PC-3 (cell line): ENCODE data around the gene MS4A4A. TPM values are rescaled to one million over a fixed set of nuclear protein-coding genes. Genes with fewer than 3 reads are reported as not detected.

Experiments
- ATAC-seq: fragments of 200-7000 bp; cut with Tn5 transposase; 2 replicates; pipeline ENCODE4 v1.9.1; 2020; ENCODE audit warnings: mild to moderate bottlenecking, moderate library complexity
- BruUV-seq: library from RNA; stranded (reverse); fragments of 400-500 nt; replicated peaks from 2 replicates; lab custom pipeline; 2021; lab: Mats Ljungman, UMichigan
- CTCF ChIA-PET: fragments of 300-600 bp; sonication (Branson Sonifier 250); formaldehyde crosslinking; loops from one replicate; lab custom pipeline; 2022; ENCODE audit warnings: antibody characterized with exemption; lab: Charles Lee
- POLR2A ChIA-PET: fragments of 300-600 bp; sonication (Branson Sonifier 250); formaldehyde crosslinking; loops from one replicate; lab custom pipeline; 2022; ENCODE audit warnings: antibody characterized with exemption; ENCODE audit not compliant: unreplicated experiment; lab: Charles Lee
- DNase-seq: peaks from one replicate; pipeline ENCODE4 v3.0.0-alpha.2; 2015
- H2AFZ ChIP-seq: fragments of 300-600 bp; sonication (generic); 2 replicates; pipeline ENCODE4 v1.6.0; 2016; ENCODE audit warnings: antibody characterized with exemption, low read length
- H3F3A ChIP-seq: fragments of 300-600 bp; sonication (generic); one replicate; pipeline ENCODE4 v1.6.0; 2017; ENCODE audit warnings: antibody characterized with exemption, low read length, control low read depth, mild to moderate bottlenecking; ENCODE audit not compliant: unreplicated experiment
- H3K27ac ChIP-seq: fragments of 300-600 bp; sonication (generic); 2 replicates; pipeline ENCODE4 v1.5.1; 2016; ENCODE audit warnings: mild to moderate bottlenecking, low read length
- H3K27me3 ChIP-seq: fragments of 300-600 bp; sonication (generic); 2 replicates; pipeline ENCODE4 v1.6.1; 2016; ENCODE audit warnings: low read length, mixed read lengths
- H3K36me3 ChIP-seq: fragments of 300-600 bp; sonication (generic); 2 replicates; pipeline ENCODE4 v1.6.1; 2016; ENCODE audit warnings: low read depth, mixed run types, low read length, mixed read lengths
- H3K4me1 ChIP-seq: fragments of 300-600 bp; sonication (generic); 2 replicates; pipeline ENCODE4 v1.5.1; 2016; ENCODE audit warnings: low read length; ENCODE audit not compliant: insufficient read depth
- H3K4me2 ChIP-seq: fragments of 300-600 bp; sonication (generic); 2 replicates; pipeline ENCODE4 v1.6.0; 2016; ENCODE audit warnings: low read length
- H3K4me3 ChIP-seq: fragments of 300-600 bp; sonication (generic); 2 replicates; pipeline ENCODE4 v1.5.1; 2016; ENCODE audit warnings: mild to moderate bottlenecking, low read length, mixed read lengths
- H3K79me2 ChIP-seq: fragments of 300-600 bp; sonication (generic); 2 replicates; pipeline ENCODE4 v1.6.1; 2017; ENCODE audit warnings: low read length, mixed read lengths
- H3K9ac ChIP-seq: fragments of 300-600 bp; sonication (generic); 2 replicates; pipeline ENCODE4 v1.6.0; 2016; ENCODE audit warnings: mild to moderate bottlenecking, low read length
- H3K9me2 ChIP-seq: fragments of 300-600 bp; sonication (generic); replicated peaks from 2 replicates; pipeline ENCODE4 v1.6.1; 2016; ENCODE audit warnings: mixed run types, low read length, mixed read lengths
- H3K9me3 ChIP-seq: fragments of 300-600 bp; sonication (generic); 2 replicates; pipeline ENCODE4 v1.6.1; 2016; ENCODE audit warnings: low read length, mixed read lengths
- H4K20me1 ChIP-seq: fragments of 300-600 bp; sonication (generic); 2 replicates; pipeline ENCODE4 v1.6.1; 2016; ENCODE audit warnings: low read length, mixed read lengths
- CTCF ChIP-seq: fragments of 300-600 bp; sonication (generic); conservative IDR thresholded peaks from 2 replicates; pipeline ENCODE4 v1.5.1; 2017; ENCODE audit warnings: antibody characterized with exemption, low read depth, mild to moderate bottlenecking, low read length
- EZH2 ChIP-seq: fragments of 300-600 bp; sonication (generic); IDR thresholded peaks from one replicate; pipeline ENCODE4 v1.6.1; 2017; ENCODE audit warnings: antibody characterized with exemption, mild to moderate bottlenecking, low read length; ENCODE audit not compliant: unreplicated experiment
- EZH2phosphoT487 ChIP-seq: fragments of 300-600 bp; sonication (generic); IDR thresholded peaks from 2 replicates; pipeline ENCODE4 v1.6.1; 2018; ENCODE audit warnings: mild to moderate bottlenecking, antibody characterized with exemption, low read length, borderline replicate concordance
- intact Hi-C: fragments of 100-400 bp; cut with micrococcal nuclease; formaldehyde crosslinking; loops from 2 replicates; pipeline ENCODE4 v1.9.0; 2023
- total RNA-seq: library from RNA; depleted of rRNA; stranded (reverse); fragments of >200 nt; gene quantifications from 2 replicates; pipeline ENCODE4 v1.2.3, GENCODE V29; 2014

Gene MS4A4A
- total RNA-seq, 1 experiment from 2014 or later: not detected

GRCh38 chr11:60316317-60316716 is 35.9 kb downstream of the MS4A4A start:
- Histone ChIP-seq H3F3A (no peaks in the 10 kb centered on the region), H3K27ac (no peak overlapping the region), H3K9me2 (no peaks in the 10 kb centered on the region), H3K9me3 (no peaks in the 10 kb centered on the region; the same call in 1 of the 2 replicates), H3K9ac (no peak overlapping the region), H3K4me3 (no peak overlapping the region), H4K20me1 (no peaks in the 10 kb centered on the region), H3K4me2 (no peak overlapping the region), H3K27me3 (peaks cover 23% of the 10 kb centered on the region; the same call in 1 of the 2 replicates), H3K4me1 (no peaks in the 10 kb centered on the region), H3K79me2 (no peaks in the 10 kb centered on the region), H2AFZ (no peak overlapping the region), H3K36me3 (no peaks in the 10 kb centered on the region)
- TF ChIP-seq EZH2 (no peak), EZH2phosphoT487 (no peak), CTCF (no peak)
- DNase-seq: no peak
- no peak for ATAC-seq
- ChIA-PET CTCF (no interaction called here), POLR2A (no interaction called here)
- intact Hi-C loops: no loop called here
- BruUV-seq: no TSS peak

- H3K27me3 ChIP-seq: peaks cover 18% of the 10 kb centered on the region; the same call in 1 of the 2 replicates
- H3K4me3 ChIP-seq: no peak overlapping the region
- ATAC-seq: no peak
- no peak overlapping the region for H3K27ac ChIP-seq
- H3K79me2 ChIP-seq: no peaks in the 10 kb centered on the region
- H3K9me2 ChIP-seq: no peaks in the 10 kb centered on the region
- ChIA-PET POLR2A (no interaction called here), CTCF (no interaction called here)
- no peak overlapping the region for H3K9ac ChIP-seq
- DNase-seq: no peak
- no peaks in the 10 kb centered on the region for H3K36me3 ChIP-seq
- no TSS peak for BruUV-seq
- no peaks in the 10 kb centered on the region for H3K4me1 ChIP-seq
- H3F3A ChIP-seq: no peaks in the 10 kb centered on the region
- no peak overlapping the region for H3K4me2 ChIP-seq
- H4K20me1 ChIP-seq: no peaks in the 10 kb centered on the region
- H2AFZ ChIP-seq: no peak overlapping the region
- intact Hi-C loops: no loop called here
- no peak for TF ChIP-seq EZH2phosphoT487
- TF ChIP-seq EZH2: no peak
- TF ChIP-seq CTCF: no peak
- no peaks in the 10 kb centered on the region; the same call in 1 of the 2 replicates for H3K9me3 ChIP-seq
Observed at GRCh38 chr11:60318726-60319125, 38.3 kb downstream of the MS4A4A start.

GRCh38 chr11:60321051-60321450 is 40.6 kb downstream of the MS4A4A start:
- H3K27me3 ChIP-seq: peaks cover 17% of the 10 kb centered on the region; the same call in 1 of the 2 replicates
- no peak overlapping the region for H3K27ac ChIP-seq
- H3K79me2 ChIP-seq: no peaks in the 10 kb centered on the region
- H3F3A ChIP-seq: no peaks in the 10 kb centered on the region
- no peak overlapping the region for H3K9ac ChIP-seq
- no peak overlapping the region for H2AFZ ChIP-seq
- no peak overlapping the region for H3K4me2 ChIP-seq
- POLR2A ChIA-PET: no interaction called here
- H3K36me3 ChIP-seq: no peaks in the 10 kb centered on the region
- H4K20me1 ChIP-seq: no peaks in the 10 kb centered on the region
- BruUV-seq: no TSS peak
- DNase-seq: no peak
- TF ChIP-seq EZH2 (no peak), CTCF (no peak), EZH2phosphoT487 (no peak)
- intact Hi-C loops: no loop called here
- no peak for ATAC-seq
- no peak overlapping the region for H3K4me3 ChIP-seq
- no peaks in the 10 kb centered on the region for H3K4me1 ChIP-seq
- no peaks in the 10 kb centered on the region; the same call in 1 of the 2 replicates for H3K9me3 ChIP-seq
- CTCF ChIA-PET: no interaction called here
- no peaks in the 10 kb centered on the region for H3K9me2 ChIP-seq
